ENCODE data around the gene PLCXD1. TPM values are rescaled to one million over a fixed set of nuclear protein-coding genes. Genes with fewer than 3 reads are reported as not detected.
A peak's percentile ranks its signal among the peaks of the same experiment; 100 is the strongest.

Gene PLCXD1
- total and polyA plus RNA-seq, 9 of the 15 experiments (the other 6 are each of a cell fraction or from before 2014, with no cell fraction given) = 6.0 to 60.2 (median 39.5) TPM

DNA sequence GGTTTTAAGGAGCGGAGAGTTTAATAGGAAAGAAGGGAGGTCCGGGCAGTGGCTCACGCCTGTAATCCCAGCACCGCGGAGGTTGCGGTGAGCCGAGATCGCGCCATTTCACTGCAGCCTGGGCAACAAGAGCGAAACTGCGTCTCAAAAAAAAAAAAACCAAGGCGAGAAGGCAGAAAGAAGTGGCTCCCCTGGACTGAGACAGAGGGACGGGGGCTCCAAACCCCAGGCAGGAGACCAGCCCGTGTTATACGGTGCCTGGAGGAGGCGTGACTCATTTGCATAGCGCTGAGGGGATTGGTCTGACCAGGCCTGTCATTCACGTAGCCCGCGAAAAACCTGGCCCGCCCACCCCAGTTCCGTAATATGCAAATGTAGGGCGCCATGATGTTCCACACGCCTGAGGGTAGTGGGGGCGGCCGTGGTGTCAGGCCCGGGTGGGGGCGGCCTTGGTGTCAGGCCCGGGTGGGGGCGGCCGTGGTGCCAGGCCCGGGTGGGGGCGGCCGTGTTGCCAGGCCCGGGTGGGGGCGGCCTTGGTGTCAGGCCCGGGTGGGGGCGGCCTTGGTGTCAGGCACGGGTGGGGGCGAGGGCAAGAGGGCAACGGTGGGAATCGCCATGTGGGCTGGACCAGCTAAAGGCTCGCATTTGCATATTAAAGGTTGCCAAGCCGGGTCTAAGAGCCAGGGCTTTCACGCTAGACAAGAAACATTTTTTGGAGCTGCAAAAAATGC lies 2.1 kb downstream of the PLCXD1 start (continued):
- TF ChIP-seq, protein P1, sequence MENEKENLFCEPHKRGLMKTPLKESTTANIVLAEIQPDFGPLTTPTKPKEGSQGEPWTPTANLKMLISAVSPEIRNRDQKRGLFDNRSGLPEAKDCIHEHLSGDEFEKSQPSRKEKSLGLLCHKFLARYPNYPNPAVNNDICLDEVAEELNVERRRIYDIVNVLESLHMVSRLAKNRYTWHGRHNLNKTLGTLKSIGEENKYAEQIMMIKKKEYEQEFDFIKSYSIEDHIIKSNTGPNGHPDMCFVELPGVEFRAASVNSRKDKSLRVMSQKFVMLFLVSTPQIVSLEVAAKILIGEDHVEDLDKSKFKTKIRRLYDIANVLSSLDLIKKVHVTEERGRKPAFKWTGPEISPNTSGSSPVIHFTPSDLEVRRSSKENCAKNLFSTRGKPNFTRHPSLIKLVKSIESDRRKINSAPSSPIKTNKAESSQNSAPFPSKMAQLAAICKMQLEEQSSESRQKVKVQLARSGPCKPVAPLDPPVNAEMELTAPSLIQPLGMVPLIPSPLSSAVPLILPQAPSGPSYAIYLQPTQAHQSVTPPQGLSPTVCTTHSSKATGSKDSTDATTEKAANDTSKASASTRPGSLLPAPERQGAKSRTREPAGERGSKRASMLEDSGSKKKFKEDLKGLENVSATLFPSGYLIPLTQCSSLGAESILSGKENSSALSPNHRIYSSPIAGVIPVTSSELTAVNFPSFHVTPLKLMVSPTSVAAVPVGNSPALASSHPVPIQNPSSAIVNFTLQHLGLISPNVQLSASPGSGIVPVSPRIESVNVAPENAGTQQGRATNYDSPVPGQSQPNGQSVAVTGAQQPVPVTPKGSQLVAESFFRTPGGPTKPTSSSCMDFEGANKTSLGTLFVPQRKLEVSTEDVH (IDR thresholded peaks at IDR 0.05; ENCODE audit: low read depth, partially characterized antibody) = peak; percentile 94
- TF ChIP-seq, protein P2, sequence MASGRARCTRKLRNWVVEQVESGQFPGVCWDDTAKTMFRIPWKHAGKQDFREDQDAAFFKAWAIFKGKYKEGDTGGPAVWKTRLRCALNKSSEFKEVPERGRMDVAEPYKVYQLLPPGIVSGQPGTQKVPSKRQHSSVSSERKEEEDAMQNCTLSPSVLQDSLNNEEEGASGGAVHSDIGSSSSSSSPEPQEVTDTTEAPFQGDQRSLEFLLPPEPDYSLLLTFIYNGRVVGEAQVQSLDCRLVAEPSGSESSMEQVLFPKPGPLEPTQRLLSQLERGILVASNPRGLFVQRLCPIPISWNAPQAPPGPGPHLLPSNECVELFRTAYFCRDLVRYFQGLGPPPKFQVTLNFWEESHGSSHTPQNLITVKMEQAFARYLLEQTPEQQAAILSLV (tag; IDR thresholded peaks at IDR 0.05) = no peak
- TF ChIP-seq ZNF644 (tag; IDR thresholded peaks at IDR 0.05; ENCODE audit: low read depth) (no peak), FOXA1 (IDR thresholded peaks at IDR 0.05; ENCODE audit: borderline replicate concordance) (no peak), RHOXF2B (CRISPR knock-in tag; conservative IDR thresholded peaks at IDR 0.05) (no peak), HMGN3 (IDR thresholded peaks at IDR 0.05; ENCODE audit: borderline replicate concordance, extremely low read depth, insufficient read length, low read depth, low read length) (no peak), CEBPG (CRISPR knock-in tag; IDR thresholded peaks at IDR 0.05) (no peak), CEBPG (tag; conservative IDR thresholded peaks at IDR 0.05 in 1 of 2, IDR thresholded peaks at IDR 0.05 in 1 of 2) (no peak), FIP1L1 (IDR thresholded peaks at IDR 0.05; ENCODE audit: low read depth, low read length, poor library complexity, severe bottlenecking) (no peak), RB1 (IDR thresholded peaks at IDR 0.05; ENCODE audit: low read depth) (peak; percentile 86; the same call in 1 of the 2 replicates), TAF7 (tag; IDR thresholded peaks at IDR 0.05) (no peak), HCFC1 (IDR thresholded peaks at IDR 0.05; ENCODE audit: low read depth, low read length) (no peak), GATA2 (CRISPR knock-in tag; IDR thresholded peaks at IDR 0.05) (no peak), RBFOX2 (IDR thresholded peaks at IDR 0.05; ENCODE audit: low read depth, low read length) (peak; percentile 78), ZZZ3 (IDR thresholded peaks at IDR 0.05) (no peak), HDAC1 (IDR thresholded peaks at IDR 0.05) (peak in 1 of 2 experiments; percentile 76; a peak in 2 of 4 replicates), CREM (IDR thresholded peaks at IDR 0.05; ENCODE audit: low read depth) (peak; percentile 61; the same call in 1 of the 2 replicates)
- TF ChIP-seq, protein P3, sequence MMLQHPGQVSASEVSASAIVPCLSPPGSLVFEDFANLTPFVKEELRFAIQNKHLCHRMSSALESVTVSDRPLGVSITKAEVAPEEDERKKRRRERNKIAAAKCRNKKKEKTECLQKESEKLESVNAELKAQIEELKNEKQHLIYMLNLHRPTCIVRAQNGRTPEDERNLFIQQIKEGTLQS (IDR thresholded peaks at IDR 0.05) = 0 out of 2 replicates have a peak, but pooled peaks have one; percentile 16
- TF ChIP-seq, protein P3 (CRISPR knock-in tag; conservative IDR thresholded peaks at IDR 0.05) = no peak
- TF ChIP-seq, protein P4, sequence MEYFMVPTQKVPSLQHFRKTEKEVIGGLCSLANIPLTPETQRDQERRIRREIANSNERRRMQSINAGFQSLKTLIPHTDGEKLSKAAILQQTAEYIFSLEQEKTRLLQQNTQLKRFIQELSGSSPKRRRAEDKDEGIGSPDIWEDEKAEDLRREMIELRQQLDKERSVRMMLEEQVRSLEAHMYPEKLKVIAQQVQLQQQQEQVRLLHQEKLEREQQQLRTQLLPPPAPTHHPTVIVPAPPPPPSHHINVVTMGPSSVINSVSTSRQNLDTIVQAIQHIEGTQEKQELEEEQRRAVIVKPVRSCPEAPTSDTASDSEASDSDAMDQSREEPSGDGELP (CRISPR knock-in tag; IDR thresholded peaks at IDR 0.05; ENCODE audit: borderline replicate concordance) = peak; percentile 42; the same call in 1 of the 2 replicates
- TF ChIP-seq, protein P5, sequence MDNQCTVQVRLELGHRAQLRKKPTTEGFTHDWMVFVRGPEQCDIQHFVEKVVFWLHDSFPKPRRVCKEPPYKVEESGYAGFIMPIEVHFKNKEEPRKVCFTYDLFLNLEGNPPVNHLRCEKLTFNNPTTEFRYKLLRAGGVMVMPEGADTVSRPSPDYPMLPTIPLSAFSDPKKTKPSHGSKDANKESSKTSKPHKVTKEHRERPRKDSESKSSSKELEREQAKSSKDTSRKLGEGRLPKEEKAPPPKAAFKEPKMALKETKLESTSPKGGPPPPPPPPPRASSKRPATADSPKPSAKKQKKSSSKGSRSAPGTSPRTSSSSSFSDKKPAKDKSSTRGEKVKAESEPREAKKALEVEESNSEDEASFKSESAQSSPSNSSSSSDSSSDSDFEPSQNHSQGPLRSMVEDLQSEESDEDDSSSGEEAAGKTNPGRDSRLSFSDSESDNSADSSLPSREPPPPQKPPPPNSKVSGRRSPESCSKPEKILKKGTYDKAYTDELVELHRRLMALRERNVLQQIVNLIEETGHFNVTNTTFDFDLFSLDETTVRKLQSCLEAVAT (IDR thresholded peaks at IDR 0.05) = peak; percentile 21 to 62; a peak in 1 of 4 replicates
